DND-41 (cell line): Measurements from ENCODE around the gene SMARCC1.

Experiments
- ATAC-seq: fragments of 200-7000 bp; cut with Tn5 transposase; 3 replicates; pipeline ENCODE4 v1.9.1; 2021; ENCODE audit warnings: low read depth; ENCODE audit not compliant: insufficient read depth
- DNase-seq: peaks from one replicate; pipeline ENCODE4 v3.0.0-alpha.2; 2020
- H2AFZ ChIP-seq: 2 replicates; pipeline ENCODE4 v1.6.0; 2012; ENCODE audit warnings: low read depth, low read length
- H3K27ac ChIP-seq: 2 replicates; pipeline ENCODE4 v1.5.1; 2012; ENCODE audit warnings: low read length, inconsistent platforms
- H3K27me3 ChIP-seq: fragments of 200-600 bp; sonication (generic); 2 replicates; pipeline ENCODE4 v1.6.0; 2012; ENCODE audit warnings: low read length, mild to moderate bottlenecking, inconsistent platforms; ENCODE audit not compliant: insufficient read depth, poor library complexity
- H3K36me3 ChIP-seq: 2 replicates; pipeline ENCODE4 v1.5.1; 2012; ENCODE audit warnings: low read length, inconsistent platforms; ENCODE audit not compliant: insufficient read depth
- H3K4me1 ChIP-seq: 2 replicates; pipeline ENCODE4 v1.5.1; 2012; ENCODE audit warnings: mild to moderate bottlenecking, low read length; ENCODE audit not compliant: insufficient read depth
- H3K4me2 ChIP-seq: 2 replicates; pipeline ENCODE4 v1.6.0; 2012; ENCODE audit warnings: mild to moderate bottlenecking, moderate library complexity, low read length, inconsistent platforms; ENCODE audit not compliant: insufficient read depth
- H3K4me3 ChIP-seq, 2 experiments: fragments of 200-600 bp in 1 of 2; shearing (Covaris generic) in 1 of 2; 2 replicates each; pipeline ENCODE4 v1.5.1; 2012 to 2016; ENCODE audit warnings: inconsistent platforms in 2 of 2, low read length in 2 of 2, mild to moderate bottlenecking in 2 of 2, low read depth in 1 of 2, moderate library complexity in 1 of 2
- H3K79me2 ChIP-seq: 2 replicates; pipeline ENCODE4 v1.6.0; 2012; ENCODE audit warnings: low read length, inconsistent platforms; ENCODE audit not compliant: insufficient read depth
- H3K9ac ChIP-seq: 2 replicates; pipeline ENCODE4 v1.6.0; 2012; ENCODE audit warnings: low read depth, mild to moderate bottlenecking, inconsistent platforms, low read length, moderate library complexity
- H3K9me3 ChIP-seq: 2 replicates; pipeline ENCODE4 v1.5.1; 2012; ENCODE audit warnings: low read length, moderate library complexity, mild to moderate bottlenecking, inconsistent platforms; ENCODE audit not compliant: insufficient read depth, severe bottlenecking
- H4K20me1 ChIP-seq: 2 replicates; pipeline ENCODE4 v1.6.0; 2012; ENCODE audit warnings: low read length; ENCODE audit not compliant: insufficient read depth
- EZH2 ChIP-seq: IDR thresholded peaks from 3 replicates; pipeline ENCODE4 v1.6.1; 2012; ENCODE audit warnings: borderline replicate concordance, low read depth, mild to moderate bottlenecking, moderate library complexity, low read length, inconsistent platforms; ENCODE audit not compliant: severe bottlenecking
- TF ChIP-seq, protein P1 (sequence below): IDR thresholded peaks from 2 replicates; pipeline ENCODE4 v1.5.1; 2012; ENCODE audit warnings: borderline replicate concordance, low read length, moderate library complexity, mild to moderate bottlenecking; ENCODE audit not compliant: poor library complexity, severe bottlenecking; ENCODE audit errors: extremely low read depth

SMARCC1 gene

DNA sequence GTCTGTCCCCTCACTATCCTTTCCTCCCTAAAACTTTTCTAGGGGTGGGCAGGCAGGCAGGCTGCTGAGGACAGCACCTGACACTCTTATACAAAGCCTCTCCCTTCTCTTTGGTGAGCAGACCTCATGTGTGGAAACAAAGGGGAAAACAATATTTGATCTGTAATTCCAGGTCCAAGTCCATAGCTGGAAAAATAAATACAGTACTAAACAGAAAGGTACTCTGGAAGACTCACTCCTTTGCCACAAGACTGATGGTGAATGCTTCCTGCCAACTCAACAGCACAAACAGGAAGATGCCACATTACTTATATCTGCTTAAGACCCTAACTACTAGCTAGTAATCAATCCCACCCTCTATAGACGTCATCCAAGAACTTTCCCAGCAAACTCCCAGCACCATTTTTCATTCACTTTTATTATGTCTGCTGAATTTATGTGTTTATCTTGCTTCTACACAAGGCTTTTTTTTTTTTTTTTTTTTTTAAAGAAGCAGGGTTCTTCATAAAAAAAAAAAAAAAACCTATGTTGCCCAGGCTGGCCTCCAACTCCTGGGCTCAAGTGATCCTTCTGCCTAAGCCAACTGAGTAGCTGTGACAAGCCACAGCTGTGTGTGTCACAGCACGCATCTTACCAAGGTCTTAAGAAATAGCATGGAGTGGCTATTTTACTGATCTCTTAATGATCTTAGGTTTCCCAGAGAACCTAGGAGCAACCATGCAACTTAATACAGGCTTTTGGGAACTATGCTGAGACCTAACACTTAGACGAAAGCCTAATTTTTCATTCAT is 158.8 kb downstream of the SMARCC1 start:
- Histone ChIP-seq H4K20me1 (no peaks in the 10 kb centered on the region), H3K79me2 (no peaks in the 10 kb centered on the region), H3K9me3 (no peaks in the 10 kb centered on the region), H3K9ac (no peak overlapping the region), H3K4me1 (no peaks in the 10 kb centered on the region), H3K36me3 (peaks cover 92% of the 10 kb centered on the region), H2AFZ (no peak overlapping the region), H3K27me3 (no peaks in the 10 kb centered on the region), H3K4me2 (no peak overlapping the region), H3K27ac (no peak overlapping the region), H3K4me3 (no peak overlapping the region)
- TF ChIP-seq, protein P1, sequence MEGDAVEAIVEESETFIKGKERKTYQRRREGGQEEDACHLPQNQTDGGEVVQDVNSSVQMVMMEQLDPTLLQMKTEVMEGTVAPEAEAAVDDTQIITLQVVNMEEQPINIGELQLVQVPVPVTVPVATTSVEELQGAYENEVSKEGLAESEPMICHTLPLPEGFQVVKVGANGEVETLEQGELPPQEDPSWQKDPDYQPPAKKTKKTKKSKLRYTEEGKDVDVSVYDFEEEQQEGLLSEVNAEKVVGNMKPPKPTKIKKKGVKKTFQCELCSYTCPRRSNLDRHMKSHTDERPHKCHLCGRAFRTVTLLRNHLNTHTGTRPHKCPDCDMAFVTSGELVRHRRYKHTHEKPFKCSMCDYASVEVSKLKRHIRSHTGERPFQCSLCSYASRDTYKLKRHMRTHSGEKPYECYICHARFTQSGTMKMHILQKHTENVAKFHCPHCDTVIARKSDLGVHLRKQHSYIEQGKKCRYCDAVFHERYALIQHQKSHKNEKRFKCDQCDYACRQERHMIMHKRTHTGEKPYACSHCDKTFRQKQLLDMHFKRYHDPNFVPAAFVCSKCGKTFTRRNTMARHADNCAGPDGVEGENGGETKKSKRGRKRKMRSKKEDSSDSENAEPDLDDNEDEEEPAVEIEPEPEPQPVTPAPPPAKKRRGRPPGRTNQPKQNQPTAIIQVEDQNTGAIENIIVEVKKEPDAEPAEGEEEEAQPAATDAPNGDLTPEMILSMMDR = no peak
- no peak for TF ChIP-seq EZH2
- ATAC-seq (no peak), DNase-seq (no peak)

DNA sequence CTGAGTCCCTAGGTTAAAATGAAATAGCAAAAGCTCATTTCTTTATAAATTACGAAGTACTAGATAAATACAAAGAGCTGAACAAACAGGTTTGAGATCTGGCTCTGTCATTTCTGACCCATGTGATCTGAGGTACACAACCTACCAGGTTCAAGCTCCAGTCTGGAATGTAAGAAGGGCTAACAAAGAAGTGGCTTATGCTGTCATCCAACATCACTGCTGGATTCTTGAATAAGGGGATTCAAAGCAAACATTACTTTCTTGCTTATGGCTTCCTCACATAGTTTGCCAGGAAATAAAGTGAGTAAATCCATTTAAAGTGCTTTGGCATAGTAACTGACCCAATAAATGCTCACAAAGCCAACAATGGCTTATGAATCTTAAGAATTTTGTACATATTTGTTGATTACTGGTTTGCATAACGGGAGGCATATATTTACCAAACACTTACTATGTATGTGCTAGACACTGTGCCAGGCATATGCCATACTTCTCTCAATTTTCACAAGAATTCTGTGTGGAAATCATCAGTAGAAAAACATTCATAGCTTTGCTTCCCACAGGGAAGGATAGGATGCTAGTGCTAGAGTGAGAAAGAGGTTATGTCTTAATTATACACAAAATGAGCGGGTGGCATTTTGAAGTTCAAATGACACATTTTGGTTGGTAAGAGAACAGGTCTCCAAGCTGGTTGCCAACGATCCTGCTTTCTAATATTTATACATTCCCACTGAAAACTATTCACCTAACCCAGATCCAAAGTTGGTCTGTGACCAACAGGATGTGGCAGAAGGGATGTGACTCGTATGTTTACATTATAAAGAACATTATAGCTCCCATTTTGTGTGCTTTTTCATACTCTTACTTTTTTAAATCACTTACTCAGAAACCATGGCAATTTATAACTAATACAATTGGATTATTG is 164.3 kb downstream of the SMARCC1 start:
- DNase-seq (no peak), ATAC-seq (no peak)
- Histone ChIP-seq H3K9ac (no peak overlapping the region), H3K4me2 (no peak overlapping the region), H3K9me3 (no peaks in the 10 kb centered on the region), H3K79me2 (no peaks in the 10 kb centered on the region), H3K36me3 (peaks cover 94% of the 10 kb centered on the region), H2AFZ (no peak overlapping the region), H4K20me1 (no peaks in the 10 kb centered on the region), H3K27me3 (no peaks in the 10 kb centered on the region), H3K27ac (no peak overlapping the region), H3K4me1 (no peaks in the 10 kb centered on the region), H3K4me3 (no peak overlapping the region)
- TF ChIP-seq, protein P1 = no peak

DNA sequence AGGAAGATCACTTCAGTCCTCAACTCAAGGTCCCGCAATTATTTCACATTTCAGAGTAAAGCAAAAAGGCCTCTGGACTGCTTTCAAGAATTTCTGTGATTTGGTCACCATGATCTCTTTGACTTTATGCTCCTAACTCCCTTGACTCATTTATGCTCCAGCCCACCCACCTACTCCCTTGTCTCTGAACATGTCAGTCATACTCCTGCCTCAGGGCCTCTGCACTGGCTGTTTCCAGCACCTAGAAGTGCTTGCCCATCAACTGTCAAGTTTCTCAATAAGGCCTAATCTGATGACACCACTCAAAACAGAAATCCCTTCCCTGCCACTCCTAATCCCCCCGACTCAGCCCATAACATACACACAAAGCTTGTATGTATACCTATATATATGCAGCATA is 166.9 kb downstream of the SMARCC1 start:
- no peak for TF ChIP-seq EZH2
- TF ChIP-seq, protein P1 = no peak
- H3K36me3 ChIP-seq = peaks cover 94% of the 10 kb centered on the region

More for the DNA sequence above, 166.9 kb downstream of the SMARCC1 start:
- no peak for DNase-seq
- Histone ChIP-seq H3K4me1 (no peaks in the 10 kb centered on the region), H3K9me3 (no peaks in the 10 kb centered on the region), H3K27ac (no peak overlapping the region), H3K79me2 (no peaks in the 10 kb centered on the region), H2AFZ (no peak overlapping the region), H4K20me1 (no peaks in the 10 kb centered on the region), H3K4me2 (no peak overlapping the region), H3K27me3 (no peaks in the 10 kb centered on the region), H3K4me3 (no peak overlapping the region), H3K9ac (no peak overlapping the region)
- ATAC-seq = no peak
